Liver (tissue), 9 donors: ENCODE measurements around the gene GNG4. TPM values are rescaled to one million over a fixed set of nuclear protein-coding genes. Genes with fewer than 3 reads are reported as not detected.
"Not testable (repeated sequence)": the region's sequence is repeated elsewhere in the genome, so short reads cannot be mapped to it uniquely, and the experiment has no call there.

Source experiments
- DNase-seq: peaks from one replicate; pipeline ENCODE4 v3.0.0-alpha.2; 2017; ENCODE audit warnings: low spot score
- H3K27ac ChIP-seq, 2 donors: one replicate each; pipeline ENCODE4 v1.7.0; 2013; ENCODE audit warnings: inconsistent platforms in 2 of 2, low read length in 2 of 2, control low read depth in 1 of 2, low read depth in 1 of 2, mild to moderate bottlenecking in 1 of 2
- H3K27me3 ChIP-seq, 4 donors: one replicate each; pipeline versions ENCODE4 v1.6.1 to v1.7.0; 2013; ENCODE audit warnings: low read length in 3 of 4, inconsistent platforms in 1 of 4, mild to moderate bottlenecking in 1 of 4, moderate library complexity in 1 of 4; ENCODE audit not compliant: control insufficient read depth in 4 of 4, insufficient read depth in 4 of 4
- H3K36me3 ChIP-seq, 4 donors: one replicate each; pipeline versions ENCODE4 v1.6.1 to v1.7.0; 2013; ENCODE audit warnings: low read length in 3 of 4, mild to moderate bottlenecking in 3 of 4, low read depth in 1 of 4, moderate library complexity in 1 of 4; ENCODE audit not compliant: control insufficient read depth in 4 of 4, insufficient read depth in 3 of 4
- H3K4me1 ChIP-seq, 4 donors: one replicate each; pipeline versions ENCODE4 v1.6.1 to v1.7.0; 2013; ENCODE audit warnings: low read length in 3 of 4, mild to moderate bottlenecking in 3 of 4, moderate library complexity in 1 of 4; ENCODE audit not compliant: control insufficient read depth in 4 of 4, insufficient read depth in 4 of 4
- H3K4me3 ChIP-seq, 3 donors: one replicate each; pipeline versions ENCODE4 v1.6.1 to v1.7.0; 2013; ENCODE audit warnings: low read length in 3 of 3, control low read depth in 1 of 3, low read depth in 1 of 3, mild to moderate bottlenecking in 1 of 3
- H3K9ac ChIP-seq, 2 donors: one replicate each; pipeline ENCODE4 v1.7.0; 2013; ENCODE audit warnings: low read length in 2 of 2, mild to moderate bottlenecking in 2 of 2, moderate library complexity in 2 of 2, control low read depth in 1 of 2, low read depth in 1 of 2
- H3K9me3 ChIP-seq, 4 donors: one replicate each; pipeline versions ENCODE4 v1.6.1 to v1.7.0; 2013; ENCODE audit warnings: low read length in 3 of 4; ENCODE audit not compliant: control insufficient read depth in 4 of 4
- CTCF ChIP-seq: fragments of 150-350 bp; IDR thresholded peaks from 2 replicates; pipeline ENCODE4 v1.5.1; 2017; ENCODE audit warnings: improper control_type of control experiment, low read depth, low read length; ENCODE audit not compliant: missing input control
- FOXA1 ChIP-seq: IDR thresholded peaks from 2 replicates; pipeline ENCODE4 v1.6.1; 2016; ENCODE audit warnings: antibody characterized with exemption
- FOXA2 ChIP-seq: IDR thresholded peaks from 2 replicates; pipeline ENCODE4 v1.6.1; 2016; ENCODE audit warnings: antibody characterized with exemption
- GABPA ChIP-seq, 2 donors: IDR thresholded peaks in 1 of 2; conservative IDR thresholded peaks in 1 of 2; 2 replicates each; pipeline ENCODE4 v1.6.1; 2016; ENCODE audit warnings: antibody characterized with exemption in 2 of 2, mild to moderate bottlenecking in 1 of 2, moderate library complexity in 1 of 2
- HNF4A ChIP-seq, 2 donors: conservative IDR thresholded peaks; 2 replicates each; pipeline ENCODE4 v1.6.1; 2016; ENCODE audit warnings: antibody characterized with exemption in 2 of 2, mild to moderate bottlenecking in 2 of 2
- HNF4G ChIP-seq: IDR thresholded peaks from 2 replicates; pipeline ENCODE4 v1.6.1; 2016; ENCODE audit warnings: antibody characterized with exemption
- NR2F2 ChIP-seq: IDR thresholded peaks from 2 replicates; pipeline ENCODE4 v1.6.1; 2016; ENCODE audit warnings: antibody characterized with exemption
- RAD21 ChIP-seq, 2 donors: IDR thresholded peaks; 2 replicates each; pipeline ENCODE4 v1.6.1; 2016; ENCODE audit warnings: antibody characterized with exemption in 2 of 2, mild to moderate bottlenecking in 2 of 2
- REST ChIP-seq: IDR thresholded peaks from 2 replicates; pipeline ENCODE4 v1.6.1; 2016; ENCODE audit warnings: antibody characterized with exemption, mild to moderate bottlenecking
- RXRA ChIP-seq, 2 donors: IDR thresholded peaks; 2 replicates each; pipeline ENCODE4 v1.6.1; 2017 to 2018; ENCODE audit warnings: antibody characterized with exemption in 2 of 2, mild to moderate bottlenecking in 1 of 2
- SP1 ChIP-seq: IDR thresholded peaks from 2 replicates; pipeline ENCODE4 v1.6.1; 2018; ENCODE audit warnings: antibody characterized with exemption, mild to moderate bottlenecking
- TAF1 ChIP-seq: conservative IDR thresholded peaks from 2 replicates; pipeline ENCODE4 v1.6.1; 2016; ENCODE audit warnings: antibody characterized with exemption, mild to moderate bottlenecking
- ZBTB33 ChIP-seq: IDR thresholded peaks from 2 replicates; pipeline ENCODE4 v1.6.1; 2016; ENCODE audit warnings: antibody characterized with exemption
- WGBS: extraction: QIAGEN DNeasy Blood & Tissue Kit; methylation state at CpG from one replicate; pipeline ENCODE4 v1.1.7; 2013; 5-methylcytosine and 5-hydroxymethylcytosine counted together
- polyA plus RNA-seq, 2 donors: library from polyadenylated mRNA; stranded (reverse) in 1 of 2; unstranded in 1 of 2; fragments of 200-250 nt in 1 of 2; fragments of >200 nt in 1 of 2; fragmentation: Nextera tagmentation in 1 of 2; extraction: Ambion mirVana in 1 of 2; gene quantifications; one replicate each; pipeline versions ENCODE4 v1.2.1 to v1.2.3, GENCODE V29; 2013 to 2015
- total RNA-seq, 2 donors: library from RNA; depleted of rRNA; stranded (reverse); fragments of >200 nt; gene quantifications; one replicate each; pipeline ENCODE4 v1.2.3, GENCODE V29; 2014
- donor health status: healthy.
- donor health status: healthy.
- donor health status: healthy.
- donor health status: healthy.
- donor health status: healthy.

Gene GNG4
- total and polyA plus RNA-seq, 4 donors = 0.65 TPM; not detected in 3

- Histone ChIP-seq H3K9me3 (no peaks in the 10 kb centered on the region), H3K27me3 (no peaks in the 10 kb centered on the region), H3K36me3 (no peaks in the 10 kb centered on the region), H3K9ac (no peak overlapping the region), H3K4me3 (no peak overlapping the region), H3K4me1 (no peaks in the 10 kb centered on the region), H3K27ac (no peak overlapping the region)
- no peak for TF ChIP-seq FOXA1
- TF ChIP-seq ZBTB33 = no peak
- TF ChIP-seq RXRA (IDR thresholded peaks at IDR 0.05) = no peak
- TF ChIP-seq REST = no peak
- no peak for TF ChIP-seq HNF4G
- no peak for TF ChIP-seq CTCF
- TF ChIP-seq RAD21 (IDR thresholded peaks at IDR 0.05) = no peak
- no peak for TF ChIP-seq GABPA (IDR thresholded peaks at IDR 0.05 in 1 of 2, conservative IDR thresholded peaks at IDR 0.05 in 1 of 2)
- TF ChIP-seq SP1 = no peak
- TF ChIP-seq NR2F2 = no peak
- TF ChIP-seq HNF4A (conservative IDR thresholded peaks at IDR 0.05) = no peak
- no peak for TF ChIP-seq FOXA2
- TF ChIP-seq TAF1 = no peak
- 84% methylated on average over 9 of the region's 9 CpGs for WGBS
- DNase-seq = no peak
Observed at GRCh38 chr1:235545292-235545930, 104.2 kb downstream of the GNG4 start.

- not testable (repeated sequence) for H3K4me1 ChIP-seq, H3K27ac ChIP-seq, H3K27me3 ChIP-seq, H3K9ac ChIP-seq, DNase-seq, H3K4me3 ChIP-seq, H3K36me3 ChIP-seq, H3K9me3 ChIP-seq
- WGBS = 86% methylated on average over 7 of the region's 7 CpGs
Observed at GRCh38 chr1:235542845-235543244, 106.7 kb downstream of the GNG4 start.
